Stimulated activated naive CD4-positive, alpha-beta T cell treated with Interleukin-2 at 50 U/mL for 16 hours (primary cell): ENCODE measurements around the gene TSSC4.

Experiments
- DNase-seq: peaks from one replicate; lab custom pipeline; 2025; lab: John Stamatoyannopoulos, UW

Gene TSSC4

GRCh38 chr11:2400762-2401435 lies 349 bp downstream of the TSSC4 start:
- no peak for DNase-seq

DNA sequence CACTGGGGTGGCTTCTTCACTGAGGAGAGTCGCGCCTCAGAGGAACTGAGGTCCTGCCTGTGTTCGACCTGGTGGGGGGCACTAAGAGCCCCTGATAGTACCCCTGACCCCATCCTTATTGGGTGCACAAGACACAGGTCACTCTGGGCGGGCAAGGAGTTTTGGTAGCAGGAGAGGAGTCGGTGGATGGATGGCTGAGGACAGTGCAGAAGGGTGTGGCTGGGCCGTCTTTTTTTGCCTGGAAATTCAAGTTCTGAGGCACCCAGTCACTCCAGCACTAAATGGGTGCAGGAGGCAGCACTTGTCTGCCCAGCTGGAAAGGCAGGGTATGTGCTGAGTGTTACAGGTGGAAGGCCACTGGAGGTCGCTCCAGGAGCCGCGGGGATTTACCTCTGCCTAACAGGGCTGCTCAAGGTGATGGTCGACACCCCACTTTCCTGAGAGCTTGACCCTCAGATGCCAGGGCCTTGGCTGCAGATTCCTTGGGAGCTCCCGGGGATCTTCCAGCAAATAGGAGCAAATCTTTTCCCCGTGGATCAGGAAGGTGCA lies 960 bp downstream of the TSSC4 start:
- DNase-seq = no peak

GRCh38 chr11:2402106-2402505 lies 1.6 kb downstream of the TSSC4 start:
- no peak for DNase-seq

DNA sequence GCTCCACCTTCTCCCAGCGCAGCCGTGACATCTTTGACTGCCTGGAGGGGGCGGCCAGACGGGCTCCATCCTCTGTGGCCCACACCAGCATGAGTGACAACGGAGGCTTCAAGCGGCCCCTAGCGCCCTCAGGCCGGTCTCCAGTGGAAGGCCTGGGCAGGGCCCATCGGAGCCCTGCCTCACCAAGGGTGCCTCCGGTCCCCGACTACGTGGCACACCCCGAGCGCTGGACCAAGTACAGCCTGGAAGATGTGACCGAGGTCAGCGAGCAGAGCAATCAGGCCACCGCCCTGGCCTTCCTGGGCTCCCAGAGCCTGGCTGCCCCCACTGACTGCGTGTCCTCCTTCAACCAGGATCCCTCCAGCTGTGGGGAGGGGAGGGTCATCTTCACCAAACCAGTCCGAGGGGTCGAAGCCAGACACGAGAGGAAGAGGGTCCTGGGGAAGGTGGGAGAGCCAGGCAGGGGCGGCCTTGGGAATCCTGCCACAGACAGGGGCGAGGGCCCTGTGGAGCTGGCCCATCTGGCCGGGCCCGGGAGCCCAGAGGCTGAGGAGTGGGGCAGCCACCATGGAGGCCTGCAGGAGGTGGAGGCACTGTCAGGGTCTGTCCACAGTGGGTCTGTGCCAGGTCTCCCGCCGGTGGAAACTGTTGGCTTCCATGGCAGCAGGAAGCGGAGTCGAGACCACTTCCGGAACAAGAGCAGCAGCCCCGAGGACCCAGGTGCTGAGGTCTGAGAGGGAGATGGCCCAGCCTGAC lies 2.5 kb downstream of the TSSC4 start:
- no peak for DNase-seq

DNA sequence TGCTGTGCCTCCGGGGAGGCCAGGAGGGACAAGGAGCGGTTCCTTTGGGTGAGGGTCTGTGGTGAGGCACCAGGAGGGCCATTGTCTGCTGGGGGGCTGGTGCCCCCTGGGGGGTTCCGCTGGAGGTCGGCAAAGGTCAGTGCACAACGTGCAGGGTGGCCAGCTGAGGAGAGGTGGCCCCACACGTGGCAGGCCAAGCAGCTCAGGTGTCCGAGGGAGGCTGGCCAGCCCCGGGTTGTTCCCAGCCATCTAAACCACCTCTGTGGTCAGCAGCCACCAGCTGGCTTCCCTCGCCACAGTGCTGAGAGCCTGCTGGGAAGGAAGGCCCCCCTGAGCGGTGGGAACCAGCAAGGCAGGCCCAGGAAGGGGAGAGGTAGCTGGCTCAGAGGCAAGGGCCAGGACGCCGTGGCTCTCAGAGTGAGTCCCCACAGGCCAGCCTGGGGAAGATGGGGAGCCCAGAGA lies 4.2 kb downstream of the TSSC4 start:
- no peak for DNase-seq

- DNase-seq = no peak
These were observed 5.9 kb downstream of the TSSC4 start for GRCh38 chr11:2406451-2406850.

DNA sequence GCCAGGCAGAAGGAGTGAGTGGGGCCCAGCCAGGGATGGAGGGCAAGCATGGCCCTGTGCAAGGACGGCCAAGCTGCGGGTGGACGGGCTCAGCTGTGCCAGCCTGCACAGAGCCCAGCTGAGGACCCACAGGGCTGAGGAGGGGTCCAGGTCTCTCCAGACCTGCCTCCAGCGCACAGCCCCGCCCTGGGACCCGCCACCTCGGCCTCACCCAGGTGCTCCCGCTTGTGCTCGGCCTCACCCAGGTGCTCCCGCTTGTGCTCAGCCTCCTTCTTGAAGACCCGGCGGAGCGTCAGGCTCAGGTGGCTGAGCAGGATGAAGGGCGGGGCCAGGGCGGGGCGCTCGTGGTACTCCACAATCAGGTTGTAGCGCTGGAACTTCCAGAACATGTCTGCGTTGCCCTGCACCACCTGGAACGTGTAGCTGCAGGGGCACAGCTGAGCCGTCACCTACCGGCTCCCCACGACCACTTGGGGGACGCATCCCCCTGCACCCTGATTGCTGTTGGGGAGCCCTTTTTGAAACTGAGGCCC lies 6.4 kb downstream of the TSSC4 start:
- no peak for DNase-seq

GRCh38 chr11:2408671-2409070 lies 8.1 kb downstream of the TSSC4 start:
- DNase-seq = no peak

DNA sequence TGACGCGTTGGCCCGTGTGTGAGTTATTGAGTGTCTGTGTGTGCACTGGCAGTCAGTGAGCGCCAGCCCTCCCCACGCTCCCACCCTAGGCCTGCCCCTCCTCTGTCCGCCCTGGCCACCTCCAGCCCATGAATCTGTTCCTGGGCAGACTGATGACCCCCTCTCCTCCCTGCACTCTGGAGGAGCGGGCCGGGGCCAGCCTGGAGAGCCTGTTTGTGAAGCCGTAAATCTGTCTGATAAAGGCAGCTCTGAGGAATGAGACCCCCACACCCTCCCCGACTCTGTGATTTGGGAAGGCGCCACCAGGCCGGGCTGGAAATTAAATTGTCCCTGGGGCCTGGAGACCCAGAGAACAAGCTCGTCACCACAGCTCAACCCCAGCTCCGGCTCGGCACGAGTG lies 8.6 kb downstream of the TSSC4 start:
- no peak for DNase-seq

- no peak for DNase-seq
These were observed 9.3 kb downstream of the TSSC4 start for GRCh38 chr11:2409611-2410468.

DNA sequence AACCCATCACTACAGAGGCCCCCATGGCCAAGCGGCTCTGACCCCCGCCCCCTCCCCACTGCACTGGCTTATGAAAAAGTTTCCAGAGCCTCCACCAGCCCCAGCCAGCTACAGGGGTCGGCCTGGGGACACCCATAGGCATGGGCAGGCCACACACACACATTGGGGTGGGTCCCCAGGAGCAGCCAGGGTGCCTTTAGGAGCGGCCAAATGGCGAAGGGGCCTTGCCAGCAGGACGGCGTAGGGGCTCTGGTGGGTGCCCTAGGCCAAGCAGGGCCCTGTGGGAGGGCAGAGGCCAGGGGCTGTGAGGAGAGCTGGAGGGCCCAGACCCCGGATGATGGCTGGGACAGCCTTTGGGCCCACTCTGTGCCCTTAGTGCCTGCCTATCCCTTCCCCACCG lies 10.1 kb downstream of the TSSC4 start:
- DNase-seq = no peak

DNA sequence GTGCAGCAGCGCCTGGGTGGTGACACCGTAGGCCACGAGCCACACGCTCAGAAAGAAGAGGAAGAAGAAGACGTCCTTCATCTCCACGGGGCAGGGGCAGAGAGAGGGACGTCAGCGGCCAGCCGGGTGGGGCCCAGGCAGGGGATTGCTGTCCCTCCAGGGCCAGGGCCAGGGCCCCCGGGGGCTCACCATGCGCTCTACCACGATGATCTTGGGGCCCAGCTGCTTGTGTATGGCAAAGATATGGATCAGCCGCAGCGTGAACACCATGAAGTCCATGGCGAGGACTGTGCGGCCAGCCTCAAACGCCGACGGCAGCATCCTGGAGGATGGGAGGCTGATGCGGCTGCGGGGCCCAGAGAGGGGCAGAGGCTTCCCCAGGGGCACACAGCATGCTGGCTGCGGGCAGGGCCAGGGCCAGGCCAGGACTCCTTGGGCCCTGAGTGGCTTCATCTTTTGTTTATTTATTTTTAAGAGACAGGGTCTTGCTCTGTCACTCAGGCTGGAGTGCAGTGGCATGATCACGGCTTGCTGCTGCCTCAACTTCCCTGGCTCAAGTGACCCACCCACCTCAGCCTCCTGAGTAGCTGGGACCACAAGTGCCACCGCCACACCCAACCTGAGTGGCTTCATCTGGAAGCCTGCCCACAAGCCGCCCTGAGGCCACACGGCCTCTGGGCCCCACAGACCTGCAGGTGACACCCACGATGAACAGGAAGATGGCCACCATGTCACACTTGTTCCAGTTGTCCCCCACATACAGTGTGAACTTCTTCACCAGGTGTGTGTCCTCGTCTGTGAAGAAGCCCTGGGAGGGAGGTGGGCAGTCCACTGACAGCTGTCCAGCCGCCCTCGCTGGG lies 11.1 kb downstream of the TSSC4 start:
- no peak for DNase-seq

DNA sequence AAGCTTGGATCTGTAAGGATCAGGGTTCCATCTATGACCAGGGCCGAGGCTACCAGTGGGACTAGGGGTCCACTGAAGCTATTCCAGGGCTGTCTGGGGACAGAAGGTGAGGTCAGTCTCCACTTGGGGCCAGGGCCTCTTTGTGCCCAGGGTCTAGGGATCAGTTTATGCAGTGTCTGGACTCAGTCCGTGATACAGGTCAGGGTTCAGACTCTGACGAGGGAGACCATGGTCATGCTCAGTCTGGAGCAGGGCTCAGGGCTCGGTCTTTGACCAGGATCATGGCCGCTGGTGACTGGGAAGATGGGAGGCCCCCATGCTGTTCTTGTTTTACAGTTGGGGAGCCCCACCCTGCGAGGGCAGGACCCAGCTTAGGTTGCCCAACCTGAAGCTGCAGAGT lies 11.8 kb downstream of the TSSC4 start:
- no peak for DNase-seq

DNA sequence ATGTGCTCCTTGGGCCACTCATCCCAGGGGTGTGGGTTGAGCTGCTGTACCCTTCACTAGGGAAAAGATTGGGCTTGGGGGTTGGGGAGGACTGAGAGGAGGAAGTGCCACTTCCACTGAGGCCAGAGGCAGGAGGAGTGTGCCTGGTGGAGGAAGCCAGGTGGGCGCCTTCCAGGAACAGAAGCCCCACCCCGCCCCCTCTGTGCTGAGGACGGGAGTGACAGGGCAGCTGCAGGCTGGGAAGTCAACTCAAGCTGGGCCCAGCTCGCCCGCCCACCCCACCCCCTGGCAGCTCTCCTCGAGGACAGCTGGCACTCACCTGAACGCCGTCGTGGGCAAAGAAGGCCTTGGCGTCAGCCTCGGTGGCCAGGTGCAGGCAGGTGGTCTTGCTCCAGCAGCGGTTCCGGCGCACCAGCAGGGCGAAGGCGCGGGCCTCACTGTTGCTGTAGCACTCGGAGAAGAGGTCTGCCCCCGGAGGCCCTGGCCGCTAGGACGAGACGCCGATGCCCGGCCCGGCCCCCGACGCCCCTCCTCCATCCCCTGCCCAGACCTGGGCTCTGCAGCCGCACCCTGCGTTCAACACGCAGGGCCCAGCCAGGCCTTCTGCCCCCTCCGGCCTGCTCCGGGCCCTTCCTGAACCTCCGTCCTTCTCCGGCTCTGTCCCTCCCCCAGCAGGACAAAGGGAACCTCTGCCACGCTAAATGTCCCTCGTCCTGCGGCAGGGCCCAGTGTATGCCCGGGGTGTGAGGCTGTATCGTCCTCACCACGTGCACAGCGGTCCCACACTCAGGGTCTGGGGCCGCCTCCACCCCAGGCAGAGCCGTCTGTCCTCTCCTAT lies 13.4 kb downstream of the TSSC4 start:
- no peak for DNase-seq

GRCh38 chr11:2414616-2415015 lies 14.1 kb downstream of the TSSC4 start:
- DNase-seq = no peak

DNA sequence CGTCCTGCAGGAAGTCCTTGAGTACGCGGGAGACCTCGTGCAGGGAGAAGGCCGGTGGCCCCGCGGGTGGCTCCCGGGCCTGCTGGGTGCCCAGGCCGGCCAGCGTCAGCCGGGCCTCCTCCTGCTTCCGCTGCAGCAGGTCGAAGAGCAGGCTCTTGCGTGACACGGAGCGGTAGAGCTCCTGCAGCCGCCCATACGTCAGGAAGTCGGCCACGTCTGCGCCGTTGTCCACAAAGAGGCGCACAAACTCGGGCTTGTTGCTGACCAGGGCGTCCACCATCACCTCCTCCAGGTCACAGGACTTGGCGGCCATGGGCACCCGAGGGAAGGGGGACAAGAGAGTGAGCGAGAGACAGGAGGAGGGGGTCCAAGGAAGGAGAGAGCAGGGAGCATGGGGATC lies 14.6 kb downstream of the TSSC4 start:
- no peak for DNase-seq

GRCh38 chr11:2415601-2416380 lies 15.2 kb downstream of the TSSC4 start:
- DNase-seq = no peak

- DNase-seq = no peak
These were observed 16.2 kb downstream of the TSSC4 start for GRCh38 chr11:2416765-2417164.
